MM.1S (cell line): ENCODE measurements around the gene FAM43A.

ENCODE experiments used
- DNase-seq: peaks from one replicate; pipeline ENCODE4 v3.0.0-alpha.2; 2015
- H2AFZ ChIP-seq: fragments of 300-600 bp; sonication (generic); 2 replicates; pipeline ENCODE4 v1.6.0; 2016; ENCODE audit warnings: antibody characterized with exemption, low read length
- H3F3A ChIP-seq: fragments of 300-600 bp; sonication (generic); 2 replicates; pipeline ENCODE4 v1.6.1; 2016; ENCODE audit warnings: mild to moderate bottlenecking, antibody characterized with exemption, low read length, moderate library complexity, mixed read lengths; ENCODE audit not compliant: insufficient read depth
- H3K27ac ChIP-seq: fragments of 300-600 bp; sonication (generic); 2 replicates; pipeline ENCODE4 v1.5.1; 2016; ENCODE audit warnings: mild to moderate bottlenecking, low read length
- H3K27me3 ChIP-seq: fragments of 300-600 bp; sonication (generic); replicated peaks from 2 replicates; pipeline ENCODE4 v1.6.0; 2016; ENCODE audit warnings: low read length; ENCODE audit not compliant: insufficient read depth
- H3K36me3 ChIP-seq: fragments of 300-600 bp; sonication (generic); replicated peaks from 2 replicates; pipeline ENCODE4 v1.6.1; 2016; ENCODE audit warnings: mild to moderate bottlenecking, low read length, mixed read lengths; ENCODE audit not compliant: insufficient read depth
- H3K4me1 ChIP-seq: fragments of 300-600 bp; sonication (generic); 2 replicates; pipeline ENCODE4 v1.6.1; 2016; ENCODE audit warnings: low read length, mixed read lengths
- H3K4me2 ChIP-seq: fragments of 300-600 bp; sonication (generic); 2 replicates; pipeline ENCODE4 v1.6.0; 2016; ENCODE audit warnings: low read depth, low read length
- H3K4me3 ChIP-seq: fragments of 300-600 bp; sonication (generic); 2 replicates; pipeline ENCODE4 v1.5.1; 2016; ENCODE audit warnings: low read length, mixed read lengths
- H3K79me2 ChIP-seq: fragments of 300-600 bp; sonication (generic); 2 replicates; pipeline ENCODE4 v1.6.1; 2016; ENCODE audit warnings: mixed run types, low read length, mixed read lengths
- H3K9ac ChIP-seq: fragments of 300-600 bp; sonication (generic); 2 replicates; pipeline ENCODE4 v1.6.1; 2016; ENCODE audit warnings: low read length, mixed read lengths
- H3K9me2 ChIP-seq: fragments of 300-600 bp; sonication (generic); replicated peaks from 2 replicates; pipeline ENCODE4 v1.6.1; 2016; ENCODE audit warnings: mild to moderate bottlenecking, low read length, mixed read lengths; ENCODE audit not compliant: insufficient read depth
- H3K9me3 ChIP-seq: fragments of 300-600 bp; sonication (generic); replicated peaks from 2 replicates; pipeline ENCODE4 v1.6.1; 2016; ENCODE audit warnings: mild to moderate bottlenecking, low read length, mixed read lengths; ENCODE audit not compliant: insufficient read depth
- H4K20me1 ChIP-seq: fragments of 300-600 bp; sonication (generic); 2 replicates; pipeline ENCODE4 v1.6.1; 2016; ENCODE audit warnings: mild to moderate bottlenecking, low read length, moderate library complexity, mixed read lengths; ENCODE audit not compliant: insufficient read depth
- EZH2 ChIP-seq: fragments of 300-600 bp; sonication (generic); optimal IDR thresholded peaks from 2 replicates; pipeline ENCODE3; 2017; ENCODE audit warnings: low read depth, mild to moderate bottlenecking, antibody characterized with exemption, low read length, mixed read lengths
- EZH2phosphoT487 ChIP-seq: fragments of 300-600 bp; sonication (generic); IDR thresholded peaks from 2 replicates; pipeline ENCODE4 v1.6.1; 2018; ENCODE audit warnings: antibody characterized with exemption, low read length
- TF ChIP-seq, protein P1 (sequence below): fragments of 300-600 bp; sonication (generic); IDR thresholded peaks from 2 replicates; pipeline ENCODE4 v1.5.1; 2016; ENCODE audit warnings: antibody characterized with exemption, low read length, mixed read lengths

Gene FAM43A

DNA sequence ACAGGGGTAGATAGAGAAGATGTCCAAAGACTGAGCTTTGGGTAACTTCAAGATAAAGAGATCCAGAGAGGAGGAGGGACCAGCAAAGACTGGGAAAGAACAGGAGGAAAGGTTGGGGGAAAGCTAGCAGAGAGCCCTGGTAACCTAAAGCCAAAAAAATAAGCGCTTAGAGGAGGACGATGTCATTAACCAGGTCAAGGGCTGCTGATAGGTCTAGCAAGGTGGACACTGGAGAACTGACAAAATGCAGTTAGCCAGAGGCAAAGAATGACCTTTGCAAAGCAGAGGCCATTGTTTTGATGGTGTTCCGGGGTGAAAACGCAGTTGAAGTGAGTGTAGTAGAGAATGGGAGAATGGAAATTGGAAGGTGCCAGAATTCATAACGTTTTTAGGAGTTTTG, 39.7 kb downstream of the FAM43A start:
- H3K9ac ChIP-seq, result no peak overlapping the region
- no peaks in the 10 kb centered on the region for H3K9me3 ChIP-seq
- H2AFZ ChIP-seq, result no peak overlapping the region
- no peaks in the 10 kb centered on the region for H3K27me3 ChIP-seq
- no peaks in the 10 kb centered on the region for H3F3A ChIP-seq
- no peak for DNase-seq
- H4K20me1 ChIP-seq, result no peaks in the 10 kb centered on the region
- TF ChIP-seq, protein P1, sequence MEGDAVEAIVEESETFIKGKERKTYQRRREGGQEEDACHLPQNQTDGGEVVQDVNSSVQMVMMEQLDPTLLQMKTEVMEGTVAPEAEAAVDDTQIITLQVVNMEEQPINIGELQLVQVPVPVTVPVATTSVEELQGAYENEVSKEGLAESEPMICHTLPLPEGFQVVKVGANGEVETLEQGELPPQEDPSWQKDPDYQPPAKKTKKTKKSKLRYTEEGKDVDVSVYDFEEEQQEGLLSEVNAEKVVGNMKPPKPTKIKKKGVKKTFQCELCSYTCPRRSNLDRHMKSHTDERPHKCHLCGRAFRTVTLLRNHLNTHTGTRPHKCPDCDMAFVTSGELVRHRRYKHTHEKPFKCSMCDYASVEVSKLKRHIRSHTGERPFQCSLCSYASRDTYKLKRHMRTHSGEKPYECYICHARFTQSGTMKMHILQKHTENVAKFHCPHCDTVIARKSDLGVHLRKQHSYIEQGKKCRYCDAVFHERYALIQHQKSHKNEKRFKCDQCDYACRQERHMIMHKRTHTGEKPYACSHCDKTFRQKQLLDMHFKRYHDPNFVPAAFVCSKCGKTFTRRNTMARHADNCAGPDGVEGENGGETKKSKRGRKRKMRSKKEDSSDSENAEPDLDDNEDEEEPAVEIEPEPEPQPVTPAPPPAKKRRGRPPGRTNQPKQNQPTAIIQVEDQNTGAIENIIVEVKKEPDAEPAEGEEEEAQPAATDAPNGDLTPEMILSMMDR, result no peak
- TF ChIP-seq EZH2phosphoT487 (no peak), EZH2 (no peak)
- no peak overlapping the region for H3K4me2 ChIP-seq
- H3K27ac ChIP-seq, result no peak overlapping the region
- H3K4me1 ChIP-seq, result no peaks in the 10 kb centered on the region
- no peaks in the 10 kb centered on the region for H3K79me2 ChIP-seq
- H3K9me2 ChIP-seq, result no peaks in the 10 kb centered on the region
- no peaks in the 10 kb centered on the region for H3K36me3 ChIP-seq
- no peak overlapping the region for H3K4me3 ChIP-seq

DNA sequence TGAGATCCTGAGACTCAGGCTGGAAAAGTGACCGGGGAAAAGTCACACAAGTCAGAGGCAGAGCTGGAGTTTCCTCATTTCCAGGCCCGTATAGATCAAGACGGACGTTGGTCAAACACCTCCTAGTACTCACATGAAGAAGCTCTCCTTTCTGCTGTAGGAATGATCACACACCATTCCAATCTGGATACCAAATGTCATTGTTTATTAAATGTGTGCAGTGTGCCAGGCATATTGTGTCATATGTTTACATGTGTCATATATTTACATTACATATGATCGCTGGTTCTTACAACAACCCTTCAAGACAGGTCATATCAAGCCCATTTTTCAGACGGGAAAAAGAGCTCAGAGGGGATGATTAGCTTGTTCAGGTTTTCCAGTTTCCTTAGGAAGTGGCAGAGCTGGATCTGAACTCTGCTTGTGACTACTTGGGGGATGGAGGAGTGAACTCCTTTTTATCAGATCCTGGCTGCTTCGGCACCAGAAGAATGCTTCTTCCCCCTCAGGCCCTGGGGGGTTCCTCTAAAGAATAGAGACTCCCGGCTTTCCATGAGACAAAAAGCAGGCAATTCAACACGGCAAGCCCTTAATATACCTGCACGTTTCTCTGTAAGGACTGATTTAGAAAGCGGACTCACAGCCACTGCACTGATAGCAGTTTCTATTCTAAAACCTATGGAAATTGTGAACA, 41.9 kb downstream of the FAM43A start:
- H2AFZ ChIP-seq, result no peak overlapping the region
- TF ChIP-seq, protein P1, result no peak
- TF ChIP-seq EZH2phosphoT487, result no peak
- no peaks in the 10 kb centered on the region for H4K20me1 ChIP-seq
- H3K4me1 ChIP-seq, result no peaks in the 10 kb centered on the region
- H3K9me2 ChIP-seq, result no peaks in the 10 kb centered on the region
- no peaks in the 10 kb centered on the region for H3K9me3 ChIP-seq
- no peak overlapping the region for H3K4me2 ChIP-seq
- H3K79me2 ChIP-seq, result no peaks in the 10 kb centered on the region
- H3K27ac ChIP-seq, result no peak overlapping the region
- no peak overlapping the region for H3K9ac ChIP-seq
- H3K4me3 ChIP-seq, result no peak overlapping the region
- DNase-seq, result no peak
- no peaks in the 10 kb centered on the region for H3K27me3 ChIP-seq
- no peaks in the 10 kb centered on the region for H3K36me3 ChIP-seq
- H3F3A ChIP-seq, result no peaks in the 10 kb centered on the region

DNA sequence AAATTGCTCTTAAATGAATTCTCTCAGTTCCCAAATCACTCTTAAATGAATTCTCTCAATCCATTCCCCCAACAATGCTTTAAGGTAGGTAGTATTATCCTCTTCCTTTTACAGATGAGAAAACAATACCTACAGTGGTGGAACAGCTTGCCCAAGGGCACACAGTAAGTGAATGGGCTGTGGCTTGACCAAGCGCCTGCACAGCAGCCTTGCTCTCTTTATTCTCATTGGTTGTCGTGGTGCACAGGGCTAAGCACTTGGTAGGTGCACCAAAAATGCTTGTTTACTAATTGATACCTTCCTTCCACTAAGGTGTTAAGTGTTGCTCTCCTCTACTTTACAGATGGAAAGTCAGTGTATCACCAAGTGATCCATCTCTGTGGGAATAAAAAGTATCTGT, 43.3 kb downstream of the FAM43A start:
- no peaks in the 10 kb centered on the region for H3K9me3 ChIP-seq
- H3K4me2 ChIP-seq, result no peak overlapping the region

More for the DNA sequence above, 43.3 kb downstream of the FAM43A start:
- Histone ChIP-seq H3K27ac (no peak overlapping the region), H3K9ac (no peak overlapping the region), H3K79me2 (no peaks in the 10 kb centered on the region), H3K4me1 (no peaks in the 10 kb centered on the region), H3K36me3 (no peaks in the 10 kb centered on the region), H4K20me1 (no peaks in the 10 kb centered on the region), H3K4me3 (no peak overlapping the region), H2AFZ (no peak overlapping the region), H3K9me2 (no peaks in the 10 kb centered on the region), H3K27me3 (no peaks in the 10 kb centered on the region), H3F3A (no peaks in the 10 kb centered on the region)
- TF ChIP-seq EZH2phosphoT487, result no peak
- no peak for TF ChIP-seq EZH2
- TF ChIP-seq, protein P1, result no peak
- no peak for DNase-seq
